ENCODE data around the gene ATG10. TPM values are rescaled to one million over a fixed set of nuclear protein-coding genes. Genes with fewer than 3 reads are reported as not detected.

ATG10 gene
- total RNA-seq, 1 experiment from 2014 or later = 12.2 TPM

- ChIA-PET POLR2A (no interaction called here), CTCF (no interaction called here)
- Mint-ChIP-seq H3K27ac (no peak overlapping the region), H3K36me3 (no peaks in the 10 kb centered on the region), H3K4me1 (peaks cover 40% of the 10 kb centered on the region), H3K9me3 (no peaks in the 10 kb centered on the region), H3K27me3 (ENCODE audit: low read depth) (peaks cover 12% of the 10 kb centered on the region), H3K4me3 (no peak overlapping the region)
- ATAC-seq (no peak), DNase-seq (ENCODE audit: low spot score) (no peak)
- TF ChIP-seq TEAD4 (CRISPR knock-in tag; IDR thresholded peaks at IDR 0.05) (no peak), ZMAT4 (CRISPR knock-in tag; IDR thresholded peaks at IDR 0.05) (no peak), HMGXB4 (CRISPR knock-in tag; IDR thresholded peaks at IDR 0.05) (no peak), ARID4B (CRISPR knock-in tag; IDR thresholded peaks at IDR 0.05; ENCODE audit: borderline replicate concordance) (no peak), TCF7 (CRISPR knock-in tag; IDR thresholded peaks at IDR 0.05; ENCODE audit: low read depth) (no peak), RELA (CRISPR knock-in tag; IDR thresholded peaks at IDR 0.05; ENCODE audit: borderline replicate concordance) (no peak), ZNF263 (CRISPR knock-in tag; IDR thresholded peaks at IDR 0.05; ENCODE audit: low read depth) (no peak), NR2C2 (CRISPR knock-in tag; IDR thresholded peaks at IDR 0.05) (no peak), ZNF423 (CRISPR knock-in tag; IDR thresholded peaks at IDR 0.05) (no peak), IRF2 (CRISPR knock-in tag; IDR thresholded peaks at IDR 0.05; ENCODE audit: borderline replicate concordance, low read depth) (no peak), ATF2 (CRISPR knock-in tag; IDR thresholded peaks at IDR 0.05; ENCODE audit: borderline replicate concordance, low read depth) (no peak), ZNF138 (CRISPR knock-in tag; conservative IDR thresholded peaks at IDR 0.05) (no peak)
Measured at GRCh38 chr5:82290005-82290404, 318.2 kb downstream of the ATG10 start.

- Mint-ChIP-seq H3K4me1 (peaks cover 49% of the 10 kb centered on the region), H3K27ac (no peak overlapping the region), H3K36me3 (no peaks in the 10 kb centered on the region), H3K9me3 (no peaks in the 10 kb centered on the region), H3K4me3 (no peak overlapping the region), H3K27me3 (ENCODE audit: low read depth) (peaks cover 12% of the 10 kb centered on the region)
- ChIA-PET CTCF (no interaction called here), POLR2A (no interaction called here)
- no peak for ATAC-seq
- DNase-seq (ENCODE audit: low spot score) = no peak
- no peak for TF ChIP-seq ZNF317 (CRISPR knock-in tag; IDR thresholded peaks at IDR 0.05; ENCODE audit: borderline replicate concordance, low read depth)
- TF ChIP-seq HMGXB4 (CRISPR knock-in tag; IDR thresholded peaks at IDR 0.05) = no peak
- no peak for TF ChIP-seq AR (CRISPR knock-in tag; IDR thresholded peaks at IDR 0.05)
- TF ChIP-seq ZNF423 (CRISPR knock-in tag; IDR thresholded peaks at IDR 0.05) = no peak
- no peak for TF ChIP-seq ESRRA (CRISPR knock-in tag; IDR thresholded peaks at IDR 0.05; ENCODE audit: borderline replicate concordance)
- TF ChIP-seq ATF1 (CRISPR knock-in tag; IDR thresholded peaks at IDR 0.05) = no peak
- no peak for TF ChIP-seq NFE2L1 (CRISPR knock-in tag; IDR thresholded peaks at IDR 0.05)
- TF ChIP-seq ELF4 (CRISPR knock-in tag; IDR thresholded peaks at IDR 0.05; ENCODE audit: low read depth) = no peak
- no peak for TF ChIP-seq USF2 (CRISPR knock-in tag; IDR thresholded peaks at IDR 0.05)
- no peak for TF ChIP-seq IRF2 (CRISPR knock-in tag; IDR thresholded peaks at IDR 0.05; ENCODE audit: borderline replicate concordance, low read depth)
- no peak for TF ChIP-seq ZNF138 (CRISPR knock-in tag; conservative IDR thresholded peaks at IDR 0.05)
- TF ChIP-seq KAT7 (CRISPR knock-in tag; IDR thresholded peaks at IDR 0.05; ENCODE audit: borderline replicate concordance) = no peak
- no peak for TF ChIP-seq ZNF263 (CRISPR knock-in tag; IDR thresholded peaks at IDR 0.05; ENCODE audit: low read depth)
Measured at GRCh38 chr5:82290908-82291307, 319.1 kb downstream of the ATG10 start.

All from WTC11 (cell line).